Left ventricle myocardium inferior (tissue), 1 donor: Measurements from ENCODE around the gene RPAP2. TPM values are rescaled to one million over a fixed set of nuclear protein-coding genes. Genes with fewer than 3 reads are reported as not detected.
"Not testable (repeated sequence)": the region's sequence is repeated elsewhere in the genome, so short reads cannot be mapped to it uniquely, and the experiment has no call there.

Experiments used
- DNase-seq: peaks from one replicate; pipeline ENCODE4 v3.0.0-alpha.2; 2020
- H3K27ac ChIP-seq: fragments of 200-600 bp; replicated peaks from 2 replicates; pipeline ENCODE4 v1.8.0; 2021
- H3K27me3 ChIP-seq: fragments of 200-600 bp; 2 replicates; pipeline ENCODE4 v1.8.0; 2021; ENCODE audit warnings: low read depth
- H3K36me3 ChIP-seq: fragments of 200-600 bp; 2 replicates; pipeline ENCODE4 v1.8.0; 2021
- H3K4me1 ChIP-seq: fragments of 200-600 bp; 2 replicates; pipeline ENCODE4 v1.8.0; 2021
- H3K4me3 ChIP-seq: fragments of 200-600 bp; 2 replicates; pipeline ENCODE4 v1.8.0; 2021; ENCODE audit warnings: mild to moderate bottlenecking, moderate library complexity
- H3K9me3 ChIP-seq: fragments of 200-600 bp; replicated peaks from 2 replicates; pipeline ENCODE4 v1.8.0; 2021
- intact Hi-C: fragments of 100-400 bp; cut with micrococcal nuclease; formaldehyde crosslinking; loops from one replicate; pipeline ENCODE4 v1.11.0; 2022
- total RNA-seq: library from RNA; stranded (reverse); fragmentation: NEBNext Ultra II Directional; extraction: Animal tissue kit (Norgen Biotek cat#: 25700); gene quantifications from one replicate; pipeline ENCODE4 v1.2.1, GENCODE V29; 2021
- TF ChIP-seq, protein P1 (sequence below): fragments of 200-600 bp; IDR thresholded peaks from 2 replicates; pipeline ENCODE4 v1.8.0; 2021; ENCODE audit warnings: antibody characterized with exemption, mild to moderate bottlenecking, borderline replicate concordance
- donor health status: DM: no; HTN: yes; CAD: no; lungs with severe emphysema.

RPAP2 gene
- total RNA-seq, 1 donor from 2014 or later = 25.3 TPM

DNA sequence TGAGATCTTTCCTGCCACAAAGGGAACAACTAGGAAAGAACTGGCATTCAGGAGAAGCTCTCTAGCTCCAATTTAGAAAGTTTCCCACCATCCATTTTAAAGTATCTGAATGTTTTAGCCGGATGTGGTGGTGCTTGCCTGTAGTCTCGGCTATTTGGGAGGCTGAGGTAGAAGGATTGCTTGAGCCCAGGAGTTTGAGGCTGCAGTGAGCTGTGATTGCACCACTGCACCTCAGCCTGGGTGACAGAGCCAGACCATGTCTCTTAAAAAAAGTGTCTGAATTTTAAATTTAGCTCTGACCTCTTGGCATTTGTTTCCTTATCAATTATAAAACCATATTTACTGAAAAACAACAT is 67.2 kb downstream of the RPAP2 start:
- Histone ChIP-seq H3K9me3 (no peaks in the 10 kb centered on the region), H3K4me3 (no peak overlapping the region), H3K4me1 (no peaks in the 10 kb centered on the region), H3K27ac (no peak overlapping the region), H3K36me3 (peaks cover 22% of the 10 kb centered on the region), H3K27me3 (no peaks in the 10 kb centered on the region)
- TF ChIP-seq, protein P1, sequence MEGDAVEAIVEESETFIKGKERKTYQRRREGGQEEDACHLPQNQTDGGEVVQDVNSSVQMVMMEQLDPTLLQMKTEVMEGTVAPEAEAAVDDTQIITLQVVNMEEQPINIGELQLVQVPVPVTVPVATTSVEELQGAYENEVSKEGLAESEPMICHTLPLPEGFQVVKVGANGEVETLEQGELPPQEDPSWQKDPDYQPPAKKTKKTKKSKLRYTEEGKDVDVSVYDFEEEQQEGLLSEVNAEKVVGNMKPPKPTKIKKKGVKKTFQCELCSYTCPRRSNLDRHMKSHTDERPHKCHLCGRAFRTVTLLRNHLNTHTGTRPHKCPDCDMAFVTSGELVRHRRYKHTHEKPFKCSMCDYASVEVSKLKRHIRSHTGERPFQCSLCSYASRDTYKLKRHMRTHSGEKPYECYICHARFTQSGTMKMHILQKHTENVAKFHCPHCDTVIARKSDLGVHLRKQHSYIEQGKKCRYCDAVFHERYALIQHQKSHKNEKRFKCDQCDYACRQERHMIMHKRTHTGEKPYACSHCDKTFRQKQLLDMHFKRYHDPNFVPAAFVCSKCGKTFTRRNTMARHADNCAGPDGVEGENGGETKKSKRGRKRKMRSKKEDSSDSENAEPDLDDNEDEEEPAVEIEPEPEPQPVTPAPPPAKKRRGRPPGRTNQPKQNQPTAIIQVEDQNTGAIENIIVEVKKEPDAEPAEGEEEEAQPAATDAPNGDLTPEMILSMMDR = no peak
- intact Hi-C loops = no loop called here
- no peak for DNase-seq

- intact Hi-C loops = no loop called here
- H3K36me3 ChIP-seq = peaks cover 22% of the 10 kb centered on the region
- DNase-seq = no peak
These were observed 68.6 kb downstream of the RPAP2 start for GRCh38 chr1:92367496-92367895.

GRCh38 chr1:92372164-92372563 is 73.3 kb downstream of the RPAP2 start:
- Histone ChIP-seq H3K27me3 (no peaks in the 10 kb centered on the region), H3K4me1 (no peaks in the 10 kb centered on the region), H3K4me3 (no peak overlapping the region), H3K27ac (no peak overlapping the region), H3K36me3 (peaks cover 18% of the 10 kb centered on the region), H3K9me3 (no peaks in the 10 kb centered on the region)
- intact Hi-C loops = no loop called here
- TF ChIP-seq, protein P1 = no peak
- DNase-seq = no peak

More at GRCh38 chr1:92367496-92367895, 68.6 kb downstream of the RPAP2 start:
- Histone ChIP-seq H3K27ac (no peak overlapping the region), H3K9me3 (no peaks in the 10 kb centered on the region), H3K27me3 (no peaks in the 10 kb centered on the region), H3K4me1 (no peaks in the 10 kb centered on the region), H3K4me3 (no peak overlapping the region)
- TF ChIP-seq, protein P1 = no peak

DNA sequence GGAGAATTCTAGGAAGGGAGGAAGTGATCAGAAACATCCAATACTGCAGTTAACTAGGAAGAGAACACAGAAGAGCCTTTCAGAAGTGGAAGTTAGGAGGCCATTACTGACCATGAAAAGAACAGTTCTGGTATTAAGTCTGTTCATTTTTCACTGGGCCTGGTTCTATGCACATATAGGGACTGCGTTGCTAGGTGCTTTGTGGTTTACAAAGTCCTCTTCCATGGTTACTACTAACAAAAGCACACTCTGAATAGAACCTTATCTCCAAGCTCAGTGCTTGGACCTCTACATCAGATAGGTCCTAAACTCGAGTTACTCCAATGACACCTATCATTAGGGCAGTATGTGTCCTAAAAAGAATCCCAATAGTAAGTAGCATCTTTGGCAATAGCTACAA is 75.4 kb downstream of the RPAP2 start:
- Histone ChIP-seq H3K27ac (no peak overlapping the region), H3K9me3 (no peaks in the 10 kb centered on the region), H3K4me1 (no peaks in the 10 kb centered on the region), H3K27me3 (no peaks in the 10 kb centered on the region), H3K4me3 (no peak overlapping the region), H3K36me3 (peaks cover 18% of the 10 kb centered on the region)
- intact Hi-C loops = no loop called here
- DNase-seq = no peak
- TF ChIP-seq, protein P1 = no peak

GRCh38 chr1:92376345-92376744 is 77.5 kb downstream of the RPAP2 start:
- H3K9me3 ChIP-seq = no peaks in the 10 kb centered on the region
- H3K27me3 ChIP-seq = no peaks in the 10 kb centered on the region
- no peak overlapping the region for H3K4me3 ChIP-seq
- H3K4me1 ChIP-seq = no peaks in the 10 kb centered on the region
- intact Hi-C loops = no loop called here
- H3K27ac ChIP-seq = no peak overlapping the region
- DNase-seq = no peak
- peaks cover 16% of the 10 kb centered on the region for H3K36me3 ChIP-seq
- TF ChIP-seq, protein P1 = no peak

GRCh38 chr1:92377991-92378390 is 79.1 kb downstream of the RPAP2 start:
- H3K27me3 ChIP-seq, intact Hi-C loops, DNase-seq, H3K4me3 ChIP-seq, H3K27ac ChIP-seq, H3K4me1 ChIP-seq, H3K9me3 ChIP-seq: not testable (repeated sequence)
- H3K36me3 ChIP-seq = peaks cover 20% of the 10 kb centered on the region
